Peyer's patch (tissue), 4 donors: ENCODE data around the gene PCNX2.

Experiments
- CTCF ChIP-seq, 6 experiments: fragments of 450-650 bp in 4 of 6; fragments of 200-600 bp in 2 of 6; sonication (generic) in 1 of 6; IDR thresholded peaks; one replicate each; pipeline ENCODE4 v1.5.1; 2017 to 2019; ENCODE audit warnings: antibody characterized with exemption in 6 of 6, mild to moderate bottlenecking in 3 of 6, moderate library complexity in 1 of 6
- POLR2A ChIP-seq, 2 donors: fragments of 450-650 bp; IDR thresholded peaks; one replicate each; pipeline ENCODE4 v1.5.1; 2017; ENCODE audit warnings: antibody characterized with exemption in 2 of 2, mild to moderate bottlenecking in 2 of 2, moderate library complexity in 2 of 2

- TF ChIP-seq CTCF (IDR thresholded peaks at IDR 0.05) (no peak), POLR2A (IDR thresholded peaks at IDR 0.05) (no peak)
Measured at GRCh38 chr1:233340966-233341516, 45.5 kb upstream of the PCNX2 start.
